Measurements from ENCODE around the gene TAX1BP1. TPM values are rescaled to one million over a fixed set of nuclear protein-coding genes. Genes with fewer than 3 reads are reported as not detected.

The TAX1BP1 gene
- total and polyA plus RNA-seq, 2 of the 13 experiments (the other 11 are each of a cell fraction or from before 2014, with no cell fraction given): 95.2 to 98.9 TPM

DNA sequence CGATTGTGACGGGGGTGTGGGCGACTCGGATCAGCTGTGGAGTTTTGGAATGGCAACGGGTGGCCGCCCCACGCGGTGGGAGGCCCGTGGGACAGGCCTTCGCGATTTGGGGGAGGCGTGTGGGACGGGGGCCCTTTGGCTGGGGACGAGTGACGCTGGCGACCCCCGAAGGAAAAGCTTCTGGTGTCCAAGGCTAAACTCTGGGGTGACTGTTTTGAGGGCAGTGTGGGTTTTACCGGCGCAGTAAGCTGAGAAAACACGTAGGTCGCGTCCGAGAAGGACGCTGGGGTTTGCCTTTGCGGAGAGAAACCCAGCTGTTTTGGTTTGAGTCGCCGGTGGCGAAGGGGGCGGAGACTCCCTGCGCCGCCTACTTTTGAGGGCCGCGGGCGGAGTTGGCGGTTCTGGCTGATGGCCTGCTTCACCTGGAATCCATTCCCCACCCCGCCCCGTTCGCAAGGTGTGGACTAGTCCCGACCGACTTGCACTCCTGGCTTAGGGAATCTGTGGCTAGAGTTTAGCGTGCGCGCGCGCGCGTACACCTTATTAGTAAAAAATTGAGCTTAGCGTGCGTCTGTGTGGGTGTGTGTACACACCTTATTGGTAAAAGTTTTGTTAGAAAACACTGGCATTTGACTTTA, 606 bp downstream of the TAX1BP1 start (continued):
- TF ChIP-seq, protein P1, sequence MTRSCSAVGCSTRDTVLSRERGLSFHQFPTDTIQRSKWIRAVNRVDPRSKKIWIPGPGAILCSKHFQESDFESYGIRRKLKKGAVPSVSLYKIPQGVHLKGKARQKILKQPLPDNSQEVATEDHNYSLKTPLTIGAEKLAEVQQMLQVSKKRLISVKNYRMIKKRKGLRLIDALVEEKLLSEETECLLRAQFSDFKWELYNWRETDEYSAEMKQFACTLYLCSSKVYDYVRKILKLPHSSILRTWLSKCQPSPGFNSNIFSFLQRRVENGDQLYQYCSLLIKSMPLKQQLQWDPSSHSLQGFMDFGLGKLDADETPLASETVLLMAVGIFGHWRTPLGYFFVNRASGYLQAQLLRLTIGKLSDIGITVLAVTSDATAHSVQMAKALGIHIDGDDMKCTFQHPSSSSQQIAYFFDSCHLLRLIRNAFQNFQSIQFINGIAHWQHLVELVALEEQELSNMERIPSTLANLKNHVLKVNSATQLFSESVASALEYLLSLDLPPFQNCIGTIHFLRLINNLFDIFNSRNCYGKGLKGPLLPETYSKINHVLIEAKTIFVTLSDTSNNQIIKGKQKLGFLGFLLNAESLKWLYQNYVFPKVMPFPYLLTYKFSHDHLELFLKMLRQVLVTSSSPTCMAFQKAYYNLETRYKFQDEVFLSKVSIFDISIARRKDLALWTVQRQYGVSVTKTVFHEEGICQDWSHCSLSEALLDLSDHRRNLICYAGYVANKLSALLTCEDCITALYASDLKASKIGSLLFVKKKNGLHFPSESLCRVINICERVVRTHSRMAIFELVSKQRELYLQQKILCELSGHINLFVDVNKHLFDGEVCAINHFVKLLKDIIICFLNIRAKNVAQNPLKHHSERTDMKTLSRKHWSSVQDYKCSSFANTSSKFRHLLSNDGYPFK (CRISPR knock-in tag; IDR thresholded peaks at IDR 0.05; ENCODE audit: borderline replicate concordance): peak; percentile 60; the same call in 1 of the 2 replicates
- peak; percentile 84; the same call in 1 of the 2 replicates for TF ChIP-seq EED (CRISPR knock-in tag; IDR thresholded peaks at IDR 0.05)
- TF ChIP-seq TCF7 (IDR thresholded peaks at IDR 0.05; ENCODE audit: low read depth): no peak
- peak; percentile 20; the same call in 1 of the 2 replicates for TF ChIP-seq ZBTB38 (CRISPR knock-in tag; IDR thresholded peaks at IDR 0.05)
- TF ChIP-seq, protein P2, sequence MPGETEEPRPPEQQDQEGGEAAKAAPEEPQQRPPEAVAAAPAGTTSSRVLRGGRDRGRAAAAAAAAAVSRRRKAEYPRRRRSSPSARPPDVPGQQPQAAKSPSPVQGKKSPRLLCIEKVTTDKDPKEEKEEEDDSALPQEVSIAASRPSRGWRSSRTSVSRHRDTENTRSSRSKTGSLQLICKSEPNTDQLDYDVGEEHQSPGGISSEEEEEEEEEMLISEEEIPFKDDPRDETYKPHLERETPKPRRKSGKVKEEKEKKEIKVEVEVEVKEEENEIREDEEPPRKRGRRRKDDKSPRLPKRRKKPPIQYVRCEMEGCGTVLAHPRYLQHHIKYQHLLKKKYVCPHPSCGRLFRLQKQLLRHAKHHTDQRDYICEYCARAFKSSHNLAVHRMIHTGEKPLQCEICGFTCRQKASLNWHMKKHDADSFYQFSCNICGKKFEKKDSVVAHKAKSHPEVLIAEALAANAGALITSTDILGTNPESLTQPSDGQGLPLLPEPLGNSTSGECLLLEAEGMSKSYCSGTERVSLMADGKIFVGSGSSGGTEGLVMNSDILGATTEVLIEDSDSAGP (CRISPR knock-in tag; IDR thresholded peaks at IDR 0.05; ENCODE audit: borderline replicate concordance): peak; percentile 71; the same call in 1 of the 2 replicates
- peak; percentile 17; the same call in 1 of the 2 replicates for TF ChIP-seq NCOA2 (CRISPR knock-in tag; IDR thresholded peaks at IDR 0.05)
- 0 out of 2 replicates have a peak, but pooled peaks have one; percentile 57 for TF ChIP-seq ZNF570 (CRISPR knock-in tag; IDR thresholded peaks at IDR 0.05; ENCODE audit: borderline replicate concordance)
- TF ChIP-seq, protein P3, sequence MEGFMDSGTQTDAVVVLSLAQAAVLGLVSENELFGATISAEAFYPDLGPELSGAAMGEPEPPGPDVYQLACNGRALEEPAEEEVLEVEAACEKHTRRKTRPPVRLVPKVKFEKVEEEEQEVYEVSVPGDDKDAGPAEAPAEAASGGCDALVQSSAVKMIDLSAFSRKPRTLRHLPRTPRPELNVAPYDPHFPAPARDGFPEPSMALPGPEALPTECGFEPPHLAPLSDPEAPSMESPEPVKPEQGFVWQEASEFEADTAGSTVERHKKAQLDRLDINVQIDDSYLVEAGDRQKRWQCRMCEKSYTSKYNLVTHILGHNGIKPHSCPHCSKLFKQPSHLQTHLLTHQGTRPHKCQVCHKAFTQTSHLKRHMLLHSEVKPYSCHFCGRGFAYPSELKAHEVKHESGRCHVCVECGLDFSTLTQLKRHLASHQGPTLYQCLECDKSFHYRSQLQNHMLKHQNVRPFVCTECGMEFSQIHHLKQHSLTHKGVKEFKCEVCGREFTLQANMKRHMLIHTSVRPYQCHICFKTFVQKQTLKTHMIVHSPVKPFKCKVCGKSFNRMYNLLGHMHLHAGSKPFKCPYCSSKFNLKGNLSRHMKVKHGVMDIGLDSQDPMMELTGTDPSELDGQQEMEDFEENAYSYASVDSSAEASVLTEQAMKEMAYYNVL (CRISPR knock-in tag; IDR thresholded peaks at IDR 0.05; ENCODE audit: borderline replicate concordance): peak; percentile 39; the same call in 1 of the 2 replicates
- TF ChIP-seq CBX5 (CRISPR knock-in tag; IDR thresholded peaks at IDR 0.05; ENCODE audit: borderline replicate concordance): peak; percentile 45; the same call in 1 of the 2 replicates
- peak; percentile 84 for TF ChIP-seq TEAD3 (CRISPR knock-in tag; optimal IDR thresholded peaks at IDR 0.05; ENCODE audit: borderline replicate concordance)
- TF ChIP-seq, protein P4, sequence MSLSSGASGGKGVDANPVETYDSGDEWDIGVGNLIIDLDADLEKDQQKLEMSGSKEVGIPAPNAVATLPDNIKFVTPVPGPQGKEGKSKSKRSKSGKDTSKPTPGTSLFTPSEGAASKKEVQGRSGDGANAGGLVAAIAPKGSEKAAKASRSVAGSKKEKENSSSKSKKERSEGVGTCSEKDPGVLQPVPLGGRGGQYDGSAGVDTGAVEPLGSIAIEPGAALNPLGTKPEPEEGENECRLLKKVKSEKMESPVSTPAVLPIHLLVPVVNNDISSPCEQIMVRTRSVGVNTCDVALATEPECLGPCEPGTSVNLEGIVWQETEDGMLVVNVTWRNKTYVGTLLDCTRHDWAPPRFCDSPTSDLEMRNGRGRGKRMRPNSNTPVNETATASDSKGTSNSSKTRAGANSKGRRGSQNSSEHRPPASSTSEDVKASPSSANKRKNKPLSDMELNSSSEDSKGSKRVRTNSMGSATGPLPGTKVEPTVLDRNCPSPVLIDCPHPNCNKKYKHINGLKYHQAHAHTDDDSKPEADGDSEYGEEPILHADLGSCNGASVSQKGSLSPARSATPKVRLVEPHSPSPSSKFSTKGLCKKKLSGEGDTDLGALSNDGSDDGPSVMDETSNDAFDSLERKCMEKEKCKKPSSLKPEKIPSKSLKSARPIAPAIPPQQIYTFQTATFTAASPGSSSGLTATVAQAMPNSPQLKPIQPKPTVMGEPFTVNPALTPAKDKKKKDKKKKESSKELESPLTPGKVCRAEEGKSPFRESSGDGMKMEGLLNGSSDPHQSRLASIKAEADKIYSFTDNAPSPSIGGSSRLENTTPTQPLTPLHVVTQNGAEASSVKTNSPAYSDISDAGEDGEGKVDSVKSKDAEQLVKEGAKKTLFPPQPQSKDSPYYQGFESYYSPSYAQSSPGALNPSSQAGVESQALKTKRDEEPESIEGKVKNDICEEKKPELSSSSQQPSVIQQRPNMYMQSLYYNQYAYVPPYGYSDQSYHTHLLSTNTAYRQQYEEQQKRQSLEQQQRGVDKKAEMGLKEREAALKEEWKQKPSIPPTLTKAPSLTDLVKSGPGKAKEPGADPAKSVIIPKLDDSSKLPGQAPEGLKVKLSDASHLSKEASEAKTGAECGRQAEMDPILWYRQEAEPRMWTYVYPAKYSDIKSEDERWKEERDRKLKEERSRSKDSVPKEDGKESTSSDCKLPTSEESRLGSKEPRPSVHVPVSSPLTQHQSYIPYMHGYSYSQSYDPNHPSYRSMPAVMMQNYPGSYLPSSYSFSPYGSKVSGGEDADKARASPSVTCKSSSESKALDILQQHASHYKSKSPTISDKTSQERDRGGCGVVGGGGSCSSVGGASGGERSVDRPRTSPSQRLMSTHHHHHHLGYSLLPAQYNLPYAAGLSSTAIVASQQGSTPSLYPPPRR (CRISPR knock-in tag; IDR thresholded peaks at IDR 0.05; ENCODE audit: borderline replicate concordance): no peak
- peak; percentile 28; the same call in 1 of the 2 replicates for TF ChIP-seq ZNF33A (CRISPR knock-in tag; IDR thresholded peaks at IDR 0.05; ENCODE audit: borderline replicate concordance)
- TF ChIP-seq, protein P5, sequence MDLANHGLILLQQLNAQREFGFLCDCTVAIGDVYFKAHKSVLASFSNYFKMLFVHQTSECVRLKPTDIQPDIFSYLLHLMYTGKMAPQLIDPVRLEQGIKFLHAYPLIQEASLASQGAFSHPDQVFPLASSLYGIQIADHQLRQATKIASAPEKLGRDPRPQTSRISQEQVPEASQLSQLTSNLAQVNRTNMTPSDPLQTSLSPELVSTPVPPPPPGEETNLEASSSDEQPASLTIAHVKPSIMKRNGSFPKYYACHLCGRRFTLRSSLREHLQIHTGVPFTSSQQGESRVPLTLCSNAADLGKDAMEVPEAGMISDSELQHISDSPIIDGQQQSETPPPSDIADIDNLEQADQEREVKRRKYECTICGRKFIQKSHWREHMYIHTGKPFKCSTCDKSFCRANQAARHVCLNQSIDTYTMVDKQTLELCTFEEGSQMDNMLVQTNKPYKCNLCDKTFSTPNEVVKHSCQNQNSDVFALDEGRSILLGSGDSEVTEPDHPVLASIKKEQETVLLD (CRISPR knock-in tag; IDR thresholded peaks at IDR 0.05; ENCODE audit: low read depth): 0 out of 2 replicates have a peak, but pooled peaks have one; percentile 42
